Gastrocnemius medialis (tissue), 4 donors: Measurements from ENCODE around the gene DNM3.

Source experiments
- CTCF ChIP-seq, 5 experiments: fragments of 450-650 bp in 3 of 5; fragments of 200-600 bp in 2 of 5; sonication (generic) in 2 of 5; IDR thresholded peaks in 4 of 5; conservative IDR thresholded peaks in 1 of 5; 1 replicate in 4 of 5; 2 replicates in 1 of 5; pipeline ENCODE4 v1.5.1; 2016 to 2019; ENCODE audit warnings: antibody characterized with exemption in 5 of 5, mild to moderate bottlenecking in 3 of 5, moderate library complexity in 3 of 5
- POLR2A ChIP-seq, 2 donors: fragments of 450-650 bp; IDR thresholded peaks; one replicate each; pipeline ENCODE4 v1.6.1; 2017; ENCODE audit warnings: antibody characterized with exemption in 2 of 2, mild to moderate bottlenecking in 2 of 2, moderate library complexity in 2 of 2

- TF ChIP-seq CTCF (IDR thresholded peaks at IDR 0.05 in 4 of 5, conservative IDR thresholded peaks at IDR 0.05 in 1 of 5) (no peak), POLR2A (IDR thresholded peaks at IDR 0.05) (no peak)
These were observed 94.4 kb downstream of the DNM3 start for GRCh38 chr1:171935664-171936063.
